ENCODE measurements around the gene ATG16L2.

ATG16L2 gene

GRCh38 chr11:72820439-72821139 is 6.4 kb downstream of the ATG16L2 start:
- H3K27ac ChIP-seq, result no peak overlapping the region; the same call in 1 of the 2 replicates
- TF ChIP-seq, protein P1, sequence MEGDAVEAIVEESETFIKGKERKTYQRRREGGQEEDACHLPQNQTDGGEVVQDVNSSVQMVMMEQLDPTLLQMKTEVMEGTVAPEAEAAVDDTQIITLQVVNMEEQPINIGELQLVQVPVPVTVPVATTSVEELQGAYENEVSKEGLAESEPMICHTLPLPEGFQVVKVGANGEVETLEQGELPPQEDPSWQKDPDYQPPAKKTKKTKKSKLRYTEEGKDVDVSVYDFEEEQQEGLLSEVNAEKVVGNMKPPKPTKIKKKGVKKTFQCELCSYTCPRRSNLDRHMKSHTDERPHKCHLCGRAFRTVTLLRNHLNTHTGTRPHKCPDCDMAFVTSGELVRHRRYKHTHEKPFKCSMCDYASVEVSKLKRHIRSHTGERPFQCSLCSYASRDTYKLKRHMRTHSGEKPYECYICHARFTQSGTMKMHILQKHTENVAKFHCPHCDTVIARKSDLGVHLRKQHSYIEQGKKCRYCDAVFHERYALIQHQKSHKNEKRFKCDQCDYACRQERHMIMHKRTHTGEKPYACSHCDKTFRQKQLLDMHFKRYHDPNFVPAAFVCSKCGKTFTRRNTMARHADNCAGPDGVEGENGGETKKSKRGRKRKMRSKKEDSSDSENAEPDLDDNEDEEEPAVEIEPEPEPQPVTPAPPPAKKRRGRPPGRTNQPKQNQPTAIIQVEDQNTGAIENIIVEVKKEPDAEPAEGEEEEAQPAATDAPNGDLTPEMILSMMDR (IDR thresholded peaks at IDR 0.05), result no peak
- TF ChIP-seq ZFX (IDR thresholded peaks at IDR 0.05; ENCODE audit: borderline replicate concordance), result no peak

GRCh38 chr11:72821221-72821919 is 7.2 kb downstream of the ATG16L2 start:
- TF ChIP-seq, protein P1 (IDR thresholded peaks at IDR 0.05), result no peak
- no peak for TF ChIP-seq ZFX (IDR thresholded peaks at IDR 0.05; ENCODE audit: borderline replicate concordance)
- H3K27ac ChIP-seq, result peak overlapping the region; percentile 55

DNA sequence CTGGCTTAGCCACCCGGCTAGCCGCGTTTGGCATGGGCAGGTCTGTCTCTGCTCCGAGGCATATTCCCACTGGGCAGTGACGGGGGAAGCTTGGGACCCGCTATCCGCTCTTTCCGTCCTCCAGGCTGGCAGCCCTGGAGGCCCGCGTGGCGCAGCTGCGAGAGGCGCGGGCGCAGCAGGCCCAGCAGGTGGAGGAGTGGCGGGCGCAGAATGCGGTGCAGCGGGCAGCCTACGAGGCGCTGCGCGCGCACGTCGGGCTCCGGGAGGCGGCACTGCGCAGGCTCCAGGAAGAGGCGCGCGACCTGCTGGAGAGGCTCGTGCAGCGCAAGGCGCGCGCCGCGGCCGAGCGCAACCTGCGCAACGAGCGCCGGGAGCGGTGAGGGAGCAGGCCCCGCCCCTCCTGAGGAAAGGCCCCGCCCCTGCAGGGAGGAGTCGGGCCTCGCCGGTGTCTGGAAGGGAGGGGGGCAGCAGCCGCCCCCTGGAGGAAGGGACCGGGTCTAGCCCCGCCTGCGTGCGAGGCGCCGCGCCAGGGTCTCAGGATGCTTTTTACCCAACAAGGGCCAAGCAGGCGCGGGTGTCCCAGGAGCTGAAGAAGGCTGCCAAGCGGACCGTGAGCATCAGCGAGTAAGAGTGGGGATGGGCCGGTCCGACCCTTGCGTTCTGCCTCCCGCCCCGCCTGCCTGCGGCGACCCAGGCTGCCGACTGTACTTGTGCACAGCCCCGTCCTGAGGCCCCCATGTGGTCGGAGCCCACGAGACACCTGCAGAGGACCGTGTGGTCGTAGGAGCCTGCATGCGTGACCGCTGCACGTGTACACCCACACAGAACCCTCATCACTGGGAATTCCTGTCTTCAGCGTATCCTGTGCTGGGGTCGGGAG is 7.9 kb downstream of the ATG16L2 start:
- TF ChIP-seq, protein P1 (IDR thresholded peaks at IDR 0.05), result no peak; the same call in none of the 2 replicates
- no peak for TF ChIP-seq ZFX (IDR thresholded peaks at IDR 0.05; ENCODE audit: borderline replicate concordance)
- H3K27ac ChIP-seq, result peak overlapping the region; percentile 55

GRCh38 chr11:72823105-72823804 is 9.0 kb downstream of the ATG16L2 start:
- H3K27ac ChIP-seq, result no peak overlapping the region

GRCh38 chr11:72824020-72824419 is 9.8 kb downstream of the ATG16L2 start:
- no peak overlapping the region for H3K27ac ChIP-seq
- TF ChIP-seq ZFX (IDR thresholded peaks at IDR 0.05; ENCODE audit: borderline replicate concordance), result no peak
- TF ChIP-seq, protein P1 (IDR thresholded peaks at IDR 0.05), result no peak

More at GRCh38 chr11:72823105-72823804, 9.0 kb downstream of the ATG16L2 start:
- TF ChIP-seq, protein P1 (IDR thresholded peaks at IDR 0.05), result no peak
- no peak for TF ChIP-seq ZFX (IDR thresholded peaks at IDR 0.05; ENCODE audit: borderline replicate concordance)

DNA sequence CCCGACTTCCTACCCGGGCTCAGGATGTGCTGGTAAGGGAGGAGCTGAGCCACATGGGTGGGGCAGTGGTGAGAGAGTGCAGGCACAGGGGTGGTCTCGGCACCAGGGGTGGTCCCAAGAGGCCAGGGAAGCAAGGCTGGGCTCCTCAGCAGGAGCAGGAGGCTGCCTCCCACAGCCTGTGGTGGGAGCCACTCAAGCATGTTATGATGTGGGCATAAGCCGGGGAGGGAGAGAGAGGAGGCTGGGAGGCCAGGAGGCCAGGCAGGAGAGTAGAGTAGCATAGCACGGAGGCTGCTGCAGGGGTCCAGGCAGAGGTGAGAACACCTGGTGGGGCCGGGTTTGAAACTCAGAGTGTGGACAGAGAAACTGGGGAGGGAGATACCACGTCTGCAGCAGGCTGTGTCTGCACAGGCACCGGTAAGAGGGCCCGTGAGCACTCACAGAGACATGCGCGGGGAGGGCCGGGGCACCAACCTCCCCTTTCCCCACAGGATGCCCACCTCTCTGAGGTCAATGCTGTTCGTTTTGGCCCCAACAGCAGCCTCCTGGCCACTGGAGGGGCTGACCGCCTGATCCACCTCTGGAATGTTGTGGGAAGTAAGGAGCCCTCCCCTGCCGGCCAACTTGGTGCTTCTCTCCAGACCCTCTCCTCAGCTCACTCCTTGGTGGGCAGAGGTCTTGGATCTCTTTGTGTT is 10.7 kb downstream of the ATG16L2 start:
- H3K27ac ChIP-seq, result no peak overlapping the region
- TF ChIP-seq, protein P1 (IDR thresholded peaks at IDR 0.05), result no peak
- no peak for TF ChIP-seq ZFX (IDR thresholded peaks at IDR 0.05; ENCODE audit: borderline replicate concordance)

Measured in 22Rv1 (cell line).